Dedifferentiated amniotic fluid mesenchymal stem cell (primary cell): Measurements from ENCODE around the gene ADGRG1.
"Not testable (repeated sequence)": the region's sequence is repeated elsewhere in the genome, so short reads cannot be mapped to it uniquely, and the experiment has no call there.

ENCODE experiments used
- DNase-seq: peaks from one replicate; pipeline ENCODE4 v3.0.0-alpha.2; 2016; ENCODE audit errors: extremely low spot score

Gene ADGRG1

DNA sequence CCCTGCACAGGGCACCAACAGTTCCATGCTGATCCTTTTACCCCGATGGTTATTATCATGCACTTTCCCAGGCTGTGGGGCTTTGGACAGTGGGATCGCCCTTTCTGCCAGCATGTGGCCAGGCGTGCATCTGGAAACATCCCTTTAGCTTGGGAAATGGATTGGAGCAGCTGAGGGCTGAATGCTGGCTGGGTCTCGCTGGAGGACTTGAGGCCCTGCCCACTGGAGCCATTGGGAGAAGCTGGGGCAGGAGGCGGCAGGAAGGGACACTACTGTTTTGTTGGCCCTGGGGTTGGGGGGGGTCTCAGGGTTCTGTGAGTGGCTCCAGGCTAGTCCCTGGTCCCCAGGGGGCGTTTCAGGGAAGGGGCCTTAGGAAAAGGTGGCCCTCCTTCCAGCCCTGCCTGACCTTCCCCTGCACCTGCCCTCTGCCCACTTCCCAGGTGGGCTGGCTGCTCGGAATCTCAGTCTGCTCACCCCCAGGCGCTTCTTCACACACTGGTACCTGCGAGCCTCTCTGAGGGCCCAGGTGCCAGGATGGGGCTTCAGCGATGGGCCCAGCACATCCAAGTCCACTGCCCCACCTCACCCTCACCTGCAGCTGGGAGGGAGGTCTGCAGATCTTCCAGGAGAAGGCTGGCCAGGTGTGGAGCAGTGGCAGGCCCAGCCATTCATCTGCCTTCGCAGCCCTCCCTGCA lies 38.1 kb downstream of the ADGRG1 start:
- DNase-seq, result no peak

GRCh38 chr16:57667048-57667525 lies 38.7 kb downstream of the ADGRG1 start:
- DNase-seq, result no peak

DNA sequence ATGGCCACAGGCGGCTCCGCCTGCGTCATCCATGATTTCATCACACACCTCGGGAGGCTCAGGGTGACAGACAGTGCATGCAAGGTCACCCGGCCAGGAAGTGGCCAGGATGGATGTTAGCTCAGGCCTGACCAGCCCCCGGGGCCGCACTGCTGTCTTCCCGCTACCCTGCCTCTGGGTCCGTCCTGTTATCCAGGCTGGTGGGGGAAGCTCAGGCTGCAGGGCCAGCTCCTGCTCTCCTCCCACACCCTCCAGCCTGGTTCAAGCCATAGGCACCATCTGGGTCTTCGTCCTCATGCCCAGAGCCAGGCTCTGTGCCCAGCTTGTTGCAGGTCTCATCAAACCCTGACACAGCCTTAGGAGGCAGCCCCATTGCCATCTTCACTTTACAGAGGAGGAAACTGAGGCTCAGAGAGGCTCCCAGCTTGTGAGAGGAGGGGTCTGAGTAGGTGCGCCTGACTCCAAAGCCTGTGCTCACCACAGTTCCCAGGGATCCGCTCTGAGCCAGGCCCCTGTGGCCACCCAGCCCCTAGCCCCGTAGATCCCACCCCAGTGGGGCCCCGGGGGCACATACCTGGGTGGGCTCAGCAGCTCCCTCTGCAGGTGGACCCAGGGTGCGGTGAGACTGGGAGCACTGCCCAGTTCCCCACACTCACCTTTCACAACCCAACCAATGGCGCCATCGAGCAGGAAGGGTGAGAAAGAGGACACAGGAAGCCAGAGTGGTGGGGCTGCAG lies 39.3 kb downstream of the ADGRG1 start:
- no peak for DNase-seq

- no peak for DNase-seq
These were observed 39.8 kb downstream of the ADGRG1 start, which contains the start of gene ADGRG3 for GRCh38 chr16:57668263-57668571. TSS of gene ADGRG3 (plus strand) at chr16:57668306. CDS start at chr16:57668348, 42 bp downstream.

- DNase-seq, result no peak
These were observed 40.4 kb downstream of the ADGRG1 start for GRCh38 chr16:57668630-57669475.

DNA sequence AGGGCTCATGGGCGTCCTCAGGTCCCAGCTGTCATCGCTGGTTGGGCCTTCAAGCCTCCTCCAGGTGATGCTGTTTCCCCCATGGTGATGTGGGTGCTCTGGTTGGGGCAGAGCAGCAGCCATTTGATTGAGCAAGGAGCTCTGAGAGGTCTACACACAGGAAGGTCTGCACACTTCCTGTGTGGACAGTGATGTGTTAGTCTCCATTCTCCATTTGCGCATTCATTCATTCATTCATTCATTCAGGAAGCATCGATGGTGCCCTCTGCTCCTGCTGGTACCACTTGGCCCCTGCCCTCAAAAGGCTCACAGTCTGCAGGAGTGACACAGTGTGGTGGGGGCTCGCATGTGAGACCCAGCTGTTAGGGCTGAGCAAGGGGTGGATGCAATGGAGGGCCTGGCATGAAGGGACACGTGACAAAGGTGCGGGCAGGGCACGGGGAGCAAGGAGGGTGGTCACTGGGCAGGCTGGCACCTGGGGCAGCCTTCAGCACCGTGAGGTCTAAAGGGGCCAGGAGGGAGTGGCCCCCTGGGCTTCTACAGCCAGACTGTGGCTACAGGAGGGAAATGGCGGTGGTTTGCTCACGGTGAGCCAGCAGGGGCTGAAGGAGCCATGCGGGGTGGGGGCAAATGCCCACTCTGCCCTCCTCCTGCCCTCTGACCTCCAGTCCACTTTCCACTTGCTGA lies 41.2 kb downstream of the ADGRG1 start:
- no peak for DNase-seq

GRCh38 chr16:57670196-57670595 lies 41.8 kb downstream of the ADGRG1 start:
- no peak for DNase-seq

- DNase-seq, result not testable (repeated sequence)
These were observed 43.0 kb downstream of the ADGRG1 start for GRCh38 chr16:57671451-57671850.

DNA sequence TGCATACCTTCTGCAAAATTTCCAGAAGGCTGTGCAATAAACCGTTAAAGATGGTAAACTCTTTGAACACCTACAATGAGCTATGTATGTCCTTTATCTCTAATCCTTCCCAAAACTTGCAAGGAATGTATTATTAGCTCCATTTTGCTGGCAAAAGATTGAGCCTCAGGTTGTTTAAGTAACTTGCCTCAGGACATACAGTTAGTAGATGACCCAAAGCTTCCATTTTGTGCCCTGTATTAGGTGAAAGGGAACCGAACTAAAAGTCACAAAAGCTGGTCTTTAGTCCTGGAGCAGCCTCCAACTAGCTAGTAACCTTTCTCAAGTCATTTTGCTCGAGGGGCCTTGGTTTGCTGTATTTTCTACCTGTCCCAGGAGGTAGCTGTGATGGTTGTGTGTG lies 44.0 kb downstream of the ADGRG1 start:
- no peak for DNase-seq

GRCh38 chr16:57672824-57673223 lies 44.4 kb downstream of the ADGRG1 start:
- no peak for DNase-seq

DNA sequence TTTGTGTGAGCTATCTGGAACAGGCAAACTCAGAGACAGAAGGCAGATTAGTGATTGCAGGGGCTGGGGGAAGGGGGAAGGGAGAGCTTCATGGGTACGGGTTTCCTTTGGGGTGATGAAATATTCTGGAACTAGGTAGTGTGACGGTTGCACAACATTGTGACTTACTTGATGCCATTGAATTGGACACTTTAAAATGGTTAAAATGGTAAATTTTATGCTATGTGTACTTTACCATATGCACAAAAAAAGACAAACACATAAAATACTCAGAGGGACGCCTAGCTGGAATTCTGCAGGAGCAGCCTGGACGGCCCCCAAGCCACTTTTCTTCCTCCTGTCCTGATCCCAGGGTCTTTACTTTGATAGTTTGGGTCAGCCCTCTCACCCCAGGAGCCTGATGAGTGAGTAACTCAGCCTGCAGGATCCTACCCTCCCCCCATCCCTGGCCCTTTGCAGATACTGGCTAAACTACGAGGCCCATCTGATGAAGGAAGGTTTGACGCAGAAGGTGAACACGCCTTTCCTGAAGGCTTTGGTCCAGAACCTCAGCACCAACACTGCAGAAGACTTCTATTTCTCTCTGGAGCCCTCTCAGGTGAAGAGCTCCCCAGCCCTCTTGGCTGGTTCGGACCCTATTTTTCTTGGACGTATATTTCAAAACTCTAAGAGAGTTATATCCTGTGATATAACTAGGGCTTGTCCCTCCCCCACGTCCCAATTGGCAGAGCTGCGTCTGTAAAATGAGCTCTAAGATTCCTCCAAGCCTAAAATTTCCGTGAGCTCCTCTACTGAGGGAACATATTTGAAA lies 47.5 kb downstream of the ADGRG1 start:
- DNase-seq, result no peak

GRCh38 chr16:57676553-57677085 lies 48.2 kb downstream of the ADGRG1 start:
- DNase-seq, result no peak

DNA sequence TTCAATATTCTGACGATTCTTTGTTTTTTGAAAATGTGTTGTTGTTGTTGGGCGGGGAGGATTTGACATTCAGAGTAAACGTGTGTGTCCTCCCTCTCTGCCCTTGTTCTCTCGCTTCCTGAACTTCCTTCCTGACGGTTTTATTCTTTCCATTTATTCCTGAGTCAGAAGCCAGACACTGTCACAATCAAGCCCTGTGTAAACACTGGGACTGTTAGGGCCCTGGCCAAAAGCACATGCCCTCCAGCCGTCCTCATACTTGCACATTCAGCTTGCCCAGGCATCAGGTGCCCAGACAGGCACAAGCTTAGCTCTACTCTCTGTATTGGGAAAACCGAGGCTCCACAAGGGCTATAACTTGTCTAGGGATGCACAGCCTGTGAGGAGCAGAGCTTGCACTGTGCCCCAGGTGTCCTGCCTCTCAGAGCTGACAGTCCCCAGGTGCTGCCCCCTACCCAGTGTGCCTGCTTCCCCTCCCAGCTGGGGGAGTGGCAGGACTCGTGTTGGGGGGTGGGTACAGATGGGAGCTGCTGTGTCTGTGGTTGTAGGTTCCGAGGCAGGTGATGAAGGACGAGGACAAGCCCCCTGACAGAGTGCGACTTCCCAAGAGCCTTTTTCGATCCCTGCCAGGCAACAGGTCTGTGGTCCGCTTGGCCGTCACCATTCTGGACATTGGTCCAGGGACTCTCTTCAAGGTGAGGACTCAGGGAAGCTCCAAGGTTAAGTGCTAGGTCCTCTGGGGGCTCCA lies 49.4 kb downstream of the ADGRG1 start:
- no peak for DNase-seq

GRCh38 chr16:57679016-57679415 lies 50.6 kb downstream of the ADGRG1 start:
- DNase-seq, result no peak

GRCh38 chr16:57679767-57680482 lies 51.5 kb downstream of the ADGRG1 start:
- no peak for DNase-seq

DNA sequence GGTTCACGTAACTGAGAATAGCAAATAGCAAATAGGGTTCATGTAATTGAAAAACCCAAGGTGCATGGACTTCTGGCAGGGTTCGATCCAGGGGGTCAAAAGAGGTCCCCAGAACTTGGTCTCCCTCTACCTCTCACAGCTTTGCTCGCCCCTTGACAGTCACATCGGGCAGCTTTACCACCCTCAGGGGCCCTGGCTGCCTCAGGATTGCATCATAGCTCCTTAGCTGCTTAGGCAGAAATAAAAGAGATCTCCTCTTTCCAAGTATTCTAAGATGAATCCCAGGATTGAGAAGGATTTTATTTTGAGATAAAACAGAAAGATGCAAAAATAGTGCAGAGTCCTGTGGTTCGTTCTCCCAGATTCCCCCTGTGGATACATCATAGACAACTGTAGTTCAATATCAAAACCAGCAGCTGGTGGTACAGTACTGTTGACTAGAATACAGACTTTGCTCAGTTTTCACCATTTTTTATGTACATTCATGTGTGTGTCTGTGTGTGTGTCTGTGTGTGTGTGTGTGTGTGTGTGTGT lies 52.5 kb downstream of the ADGRG1 start:
- no peak for DNase-seq

GRCh38 chr16:57681950-57682728 lies 53.7 kb downstream of the ADGRG1 start:
- no peak for DNase-seq
